Progenitor cell of endocrine pancreas (in vitro differentiated cells): ENCODE results near the gene RECQL5. TPM values are rescaled to one million over a fixed set of nuclear protein-coding genes. Genes with fewer than 3 reads are reported as not detected.
A peak's percentile ranks its signal among the peaks of the same experiment; 100 is the strongest.

Experiments
- DNase-seq: peaks from one replicate; pipeline ENCODE4 v3.0.0; 2021; ENCODE audit warnings: low spot score; ENCODE audit not compliant: unreplicated experiment
- H3K27ac Mint-ChIP-seq: 2 replicates; pipeline ENCODE4 v1.8.0; 2021; ENCODE audit warnings: mild to moderate bottlenecking, moderate library complexity, mixed read lengths
- H3K27me3 Mint-ChIP-seq: 2 replicates; pipeline ENCODE4 v1.8.0; 2021; ENCODE audit warnings: mixed read lengths
- H3K36me3 Mint-ChIP-seq: 2 replicates; pipeline ENCODE4 v1.8.0; 2022; ENCODE audit warnings: mixed read lengths; ENCODE audit not compliant: insufficient read depth
- H3K4me1 Mint-ChIP-seq: 2 replicates; pipeline ENCODE4 v1.8.0; 2021; ENCODE audit warnings: low read depth, mixed read lengths
- H3K4me3 Mint-ChIP-seq: 2 replicates; pipeline ENCODE4 v1.8.0; 2021; ENCODE audit warnings: low read depth, mild to moderate bottlenecking, moderate library complexity, mixed read lengths
- H3K9me3 Mint-ChIP-seq: 2 replicates; pipeline ENCODE4 v1.8.0; 2021; ENCODE audit warnings: low read depth, mixed read lengths
- total RNA-seq: library from RNA; stranded (reverse); gene quantifications from 2 replicates; pipeline ENCODE4 v1.2.1, GENCODE V29; 2021
- TF ChIP-seq, protein P1 (sequence below): fragments of 200-600 bp; sonication (generic); IDR thresholded peaks from one replicate; pipeline ENCODE4 v1.5.0; 2021; ENCODE audit warnings: antibody characterized with exemption, mild to moderate bottlenecking; ENCODE audit not compliant: unreplicated experiment

The RECQL5 gene
- total RNA-seq, 1 donor from 2014 or later = 67.7 TPM

DNA sequence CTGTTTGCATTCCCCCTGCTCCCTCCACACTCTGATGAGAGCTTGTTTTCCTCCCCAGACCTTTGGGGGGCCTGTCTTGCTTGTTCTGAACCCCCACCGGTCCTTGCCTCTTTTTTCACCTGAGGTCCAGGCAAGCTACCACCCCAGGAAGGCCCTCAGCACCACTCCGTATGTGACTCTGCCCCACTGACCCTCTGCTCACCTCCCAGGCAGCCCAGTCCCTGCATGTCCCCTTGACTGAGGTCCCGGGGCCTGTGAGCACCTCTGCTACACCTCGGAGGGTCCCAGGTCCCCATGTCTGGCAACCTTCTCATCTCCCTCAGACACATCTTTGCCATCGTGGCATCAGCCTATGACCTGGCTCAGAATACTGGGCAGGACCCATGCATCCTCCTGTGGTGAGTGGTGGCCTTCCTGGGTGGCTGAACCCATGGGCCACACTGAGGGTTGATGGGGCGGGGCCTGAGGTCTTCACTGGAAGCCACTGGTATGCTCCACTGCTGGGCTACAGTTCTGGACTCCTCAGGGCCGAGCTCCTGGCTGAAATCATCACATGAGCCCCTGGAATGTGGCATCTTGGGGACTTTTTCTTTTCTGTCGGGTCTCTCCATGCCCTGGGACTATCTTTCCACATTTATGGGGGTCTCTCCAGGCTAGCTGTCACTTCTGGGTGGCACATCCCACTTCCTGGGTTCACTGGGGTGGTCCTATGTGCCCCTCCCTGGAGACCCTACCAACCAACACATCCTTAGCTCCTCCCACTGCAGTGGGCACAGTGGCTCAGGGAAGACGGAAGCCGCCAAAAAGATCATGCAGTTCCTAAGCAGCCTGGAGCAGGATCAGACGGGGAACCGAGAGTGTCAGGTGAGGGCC is 75.9 kb downstream of the RECQL5 start:
- DNase-seq = no peak
- Mint-ChIP-seq H3K27ac (no peak overlapping the region), H3K27me3 (no peaks in the 10 kb centered on the region), H3K4me1 (peaks cover 5% of the 10 kb centered on the region), H3K4me3 (peak overlapping the region; percentile 57), H3K36me3 (no peaks in the 10 kb centered on the region), H3K9me3 (no peaks in the 10 kb centered on the region)
- TF ChIP-seq, protein P1, sequence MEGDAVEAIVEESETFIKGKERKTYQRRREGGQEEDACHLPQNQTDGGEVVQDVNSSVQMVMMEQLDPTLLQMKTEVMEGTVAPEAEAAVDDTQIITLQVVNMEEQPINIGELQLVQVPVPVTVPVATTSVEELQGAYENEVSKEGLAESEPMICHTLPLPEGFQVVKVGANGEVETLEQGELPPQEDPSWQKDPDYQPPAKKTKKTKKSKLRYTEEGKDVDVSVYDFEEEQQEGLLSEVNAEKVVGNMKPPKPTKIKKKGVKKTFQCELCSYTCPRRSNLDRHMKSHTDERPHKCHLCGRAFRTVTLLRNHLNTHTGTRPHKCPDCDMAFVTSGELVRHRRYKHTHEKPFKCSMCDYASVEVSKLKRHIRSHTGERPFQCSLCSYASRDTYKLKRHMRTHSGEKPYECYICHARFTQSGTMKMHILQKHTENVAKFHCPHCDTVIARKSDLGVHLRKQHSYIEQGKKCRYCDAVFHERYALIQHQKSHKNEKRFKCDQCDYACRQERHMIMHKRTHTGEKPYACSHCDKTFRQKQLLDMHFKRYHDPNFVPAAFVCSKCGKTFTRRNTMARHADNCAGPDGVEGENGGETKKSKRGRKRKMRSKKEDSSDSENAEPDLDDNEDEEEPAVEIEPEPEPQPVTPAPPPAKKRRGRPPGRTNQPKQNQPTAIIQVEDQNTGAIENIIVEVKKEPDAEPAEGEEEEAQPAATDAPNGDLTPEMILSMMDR = no peak

DNA sequence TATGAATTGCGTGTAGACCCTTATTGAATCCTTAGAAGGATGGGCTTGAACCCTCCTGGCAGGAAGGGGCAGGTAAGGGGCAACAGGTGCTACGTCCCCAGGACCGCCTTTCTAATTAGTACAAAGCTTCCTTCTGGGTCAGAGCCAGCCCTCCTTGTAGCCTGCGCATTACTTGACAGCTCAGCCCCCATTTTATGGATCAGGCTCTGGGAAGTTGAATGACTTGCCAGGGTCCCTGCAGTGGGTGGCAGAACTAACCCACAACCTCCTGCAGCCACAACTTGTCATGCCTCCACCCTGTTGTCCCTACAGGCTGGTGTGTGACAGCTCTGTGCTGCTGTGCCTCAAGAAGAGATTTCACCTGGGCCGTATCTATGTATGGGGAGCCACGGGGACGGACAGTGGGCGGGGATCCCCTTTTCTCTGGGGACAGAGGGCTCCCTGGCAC is 76.6 kb downstream of the RECQL5 start:
- Mint-ChIP-seq H3K9me3 (no peaks in the 10 kb centered on the region), H3K4me1 (peaks cover 5% of the 10 kb centered on the region), H3K27me3 (no peaks in the 10 kb centered on the region), H3K4me3 (no peak overlapping the region), H3K36me3 (no peaks in the 10 kb centered on the region), H3K27ac (no peak overlapping the region)
- TF ChIP-seq, protein P1 = no peak
- no peak for DNase-seq

DNA sequence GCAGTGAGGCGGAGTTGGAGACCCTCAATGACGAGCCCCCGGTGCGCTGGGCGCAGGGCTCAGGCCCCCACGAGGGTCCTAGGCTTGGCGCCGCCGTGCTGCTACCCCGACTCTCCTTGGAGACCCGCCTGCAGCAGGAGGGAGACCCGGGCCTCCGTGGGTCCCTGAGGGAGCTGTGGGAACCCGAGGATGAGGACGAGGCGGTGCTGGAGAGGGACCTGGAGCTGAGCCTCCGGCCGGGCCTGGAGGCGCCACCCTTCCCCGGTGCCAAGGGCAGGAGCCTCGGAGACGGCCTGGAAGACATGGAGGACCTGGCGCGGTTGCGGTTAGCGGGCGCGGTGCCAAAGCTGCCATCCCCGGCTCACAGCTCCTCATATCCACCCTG is 77.0 kb downstream of the RECQL5 start:
- Mint-ChIP-seq H3K4me3 (no peak overlapping the region), H3K27me3 (no peaks in the 10 kb centered on the region), H3K4me1 (peaks cover 5% of the 10 kb centered on the region), H3K36me3 (no peaks in the 10 kb centered on the region), H3K27ac (no peak overlapping the region), H3K9me3 (no peaks in the 10 kb centered on the region)
- TF ChIP-seq, protein P1 = no peak
- no peak for DNase-seq

DNA sequence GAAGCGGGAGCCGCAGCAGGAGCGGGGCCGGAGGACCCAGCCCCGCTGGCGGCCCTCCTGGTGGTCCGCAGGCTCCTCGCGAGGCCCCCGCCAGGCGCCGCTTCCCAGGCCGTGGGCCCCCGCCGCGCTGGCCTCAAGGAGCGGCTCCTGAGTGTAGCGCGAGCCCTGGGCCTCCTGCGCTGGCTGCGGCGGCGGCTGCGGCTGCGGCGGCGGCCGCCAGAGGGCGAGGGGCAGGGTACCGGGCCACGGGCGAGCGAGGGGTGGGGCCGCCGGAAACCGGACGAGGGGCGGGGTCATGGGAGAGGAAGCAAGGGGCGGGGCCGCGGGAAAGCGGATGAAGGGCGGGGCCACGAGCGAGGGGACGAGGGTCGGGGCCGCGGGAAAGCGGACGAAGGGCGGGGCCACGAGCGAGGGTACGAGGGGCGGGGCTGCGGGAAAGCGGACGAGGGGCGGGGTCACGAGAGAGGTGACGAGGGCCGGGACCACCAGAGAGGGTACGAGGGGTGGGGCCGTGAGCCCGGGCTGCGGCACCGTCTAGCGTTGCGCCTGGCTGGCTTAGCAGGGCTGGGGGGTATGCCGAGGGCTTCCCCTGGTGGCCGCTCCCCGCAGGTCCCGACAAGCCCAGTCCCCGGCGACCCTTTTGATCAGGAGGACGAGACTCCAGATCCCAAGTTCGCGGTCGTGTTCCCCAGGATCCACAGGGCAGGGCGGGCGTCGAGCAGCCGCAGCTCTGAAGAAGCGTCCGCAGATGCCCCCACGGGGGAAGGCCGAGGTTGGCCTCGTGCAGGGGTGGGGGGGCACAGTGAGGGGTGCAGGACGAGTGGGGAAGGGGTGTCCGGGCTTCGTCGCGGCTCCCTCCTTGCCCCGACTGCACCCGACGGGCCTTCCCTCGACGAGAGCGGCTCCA is 77.7 kb downstream of the RECQL5 start:
- TF ChIP-seq, protein P1 = peak; percentile 63
- peak overlapping the region; percentile 65 for H3K4me3 Mint-ChIP-seq
- H3K36me3 Mint-ChIP-seq = no peaks in the 10 kb centered on the region
- DNase-seq = peak; percentile 97
- peaks cover 5% of the 10 kb centered on the region for H3K4me1 Mint-ChIP-seq
- H3K27me3 Mint-ChIP-seq = no peaks in the 10 kb centered on the region
- no peak overlapping the region for H3K27ac Mint-ChIP-seq
- H3K9me3 Mint-ChIP-seq = no peaks in the 10 kb centered on the region

DNA sequence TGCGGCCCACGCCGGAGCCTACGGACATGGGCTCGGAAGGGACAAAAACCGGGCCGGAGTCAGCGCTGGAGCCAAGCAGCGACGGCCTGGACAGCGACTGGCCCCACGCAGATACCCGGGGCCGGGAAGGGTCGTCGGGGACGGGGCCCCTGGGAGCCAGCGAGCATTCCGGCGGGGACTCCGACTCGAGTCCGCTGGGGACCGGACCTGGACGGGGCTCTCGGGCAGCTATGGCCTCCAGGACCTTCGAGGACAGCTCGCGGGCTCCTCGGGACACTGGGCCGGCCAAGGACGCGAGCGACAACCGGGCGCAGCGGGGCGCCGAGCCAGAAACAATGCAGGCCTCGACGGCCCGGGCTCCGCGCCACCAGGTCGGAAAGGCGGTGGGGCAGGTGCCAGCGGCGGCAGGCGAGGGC is 78.3 kb downstream of the RECQL5 start:
- H3K27ac Mint-ChIP-seq = no peak overlapping the region
- peaks cover 5% of the 10 kb centered on the region for H3K4me1 Mint-ChIP-seq
- H3K27me3 Mint-ChIP-seq = no peaks in the 10 kb centered on the region
- no peaks in the 10 kb centered on the region for H3K9me3 Mint-ChIP-seq
- TF ChIP-seq, protein P1 = no peak
- no peak for DNase-seq
- peak overlapping the region; percentile 62 for H3K4me3 Mint-ChIP-seq
- no peaks in the 10 kb centered on the region for H3K36me3 Mint-ChIP-seq
